ENCODE measurements around the gene DDX59.

GRCh38 chr1:200640373-200640962 is 29.2 kb downstream of the DDX59 start:
- TF ChIP-seq CTCF (conservative IDR thresholded peaks at IDR 0.05; ENCODE audit: low read depth, low read length) (no peak), EZH2 (IDR thresholded peaks at IDR 0.05; ENCODE audit: low read length, unreplicated experiment) (no peak), EZH2phosphoT487 (IDR thresholded peaks at IDR 0.05; ENCODE audit: borderline replicate concordance, low read length) (no peak)

Measured in PC-3 (cell line).